ENCODE data around the gene ATP1B3. TPM values are rescaled to one million over a fixed set of nuclear protein-coding genes. Genes with fewer than 3 reads are reported as not detected.

ATP1B3 gene
- total and polyA plus RNA-seq, 2 experiments from 2014 or later, result 123 to 316 TPM

DNA sequence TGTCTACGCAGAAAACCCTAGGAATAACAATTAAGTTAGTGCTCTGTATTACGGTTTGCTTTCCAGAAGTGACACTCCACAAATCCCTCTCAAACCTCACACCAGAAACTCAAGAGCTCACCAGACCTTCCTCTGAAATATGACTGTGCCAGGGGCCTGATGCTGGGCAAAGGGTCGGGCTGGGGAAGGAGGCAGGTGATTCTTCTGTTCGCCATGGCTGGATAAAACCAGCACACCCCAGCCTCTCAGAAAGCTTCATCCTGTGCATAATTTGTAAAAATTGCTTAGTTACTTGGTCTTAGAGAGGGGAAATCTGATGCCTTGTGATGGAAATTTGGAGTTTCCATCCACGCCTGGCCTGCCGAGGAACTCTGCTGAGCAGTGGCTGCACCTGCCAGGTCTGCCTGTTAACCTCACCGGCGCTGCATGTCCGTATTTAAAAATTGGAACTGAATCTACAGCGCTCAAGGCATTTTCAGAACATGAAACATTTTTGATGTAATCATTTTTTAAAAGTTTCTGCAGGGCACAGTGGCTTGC is 22.7 kb upstream of the ATP1B3 start:
- H4K20me1 ChIP-seq (ENCODE audit: insufficient read depth, poor library complexity, severe bottlenecking), result no peaks in the 10 kb centered on the region
- H3K27me3 ChIP-seq, result no peaks in the 10 kb centered on the region
- H3K9me3 ChIP-seq (ENCODE audit: low read depth), result no peaks in the 10 kb centered on the region
- no peak overlapping the region for H3K4me3 ChIP-seq
- TF ChIP-seq EZH2 (IDR thresholded peaks at IDR 0.05; ENCODE audit: borderline replicate concordance) (no peak), EZH2phosphoT487 (IDR thresholded peaks at IDR 0.05; ENCODE audit: low read depth, severe bottlenecking, unreplicated experiment) (no peak)
- TF ChIP-seq, protein P1, sequence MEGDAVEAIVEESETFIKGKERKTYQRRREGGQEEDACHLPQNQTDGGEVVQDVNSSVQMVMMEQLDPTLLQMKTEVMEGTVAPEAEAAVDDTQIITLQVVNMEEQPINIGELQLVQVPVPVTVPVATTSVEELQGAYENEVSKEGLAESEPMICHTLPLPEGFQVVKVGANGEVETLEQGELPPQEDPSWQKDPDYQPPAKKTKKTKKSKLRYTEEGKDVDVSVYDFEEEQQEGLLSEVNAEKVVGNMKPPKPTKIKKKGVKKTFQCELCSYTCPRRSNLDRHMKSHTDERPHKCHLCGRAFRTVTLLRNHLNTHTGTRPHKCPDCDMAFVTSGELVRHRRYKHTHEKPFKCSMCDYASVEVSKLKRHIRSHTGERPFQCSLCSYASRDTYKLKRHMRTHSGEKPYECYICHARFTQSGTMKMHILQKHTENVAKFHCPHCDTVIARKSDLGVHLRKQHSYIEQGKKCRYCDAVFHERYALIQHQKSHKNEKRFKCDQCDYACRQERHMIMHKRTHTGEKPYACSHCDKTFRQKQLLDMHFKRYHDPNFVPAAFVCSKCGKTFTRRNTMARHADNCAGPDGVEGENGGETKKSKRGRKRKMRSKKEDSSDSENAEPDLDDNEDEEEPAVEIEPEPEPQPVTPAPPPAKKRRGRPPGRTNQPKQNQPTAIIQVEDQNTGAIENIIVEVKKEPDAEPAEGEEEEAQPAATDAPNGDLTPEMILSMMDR (IDR thresholded peaks at IDR 0.05; ENCODE audit: poor library complexity), result no peak
- H3K9me2 ChIP-seq (replicated peaks; ENCODE audit: insufficient read depth), result no peaks in the 10 kb centered on the region
- no peaks in the 10 kb centered on the region for H3K4me1 ChIP-seq (ENCODE audit: insufficient read depth)
- no peak overlapping the region for H3K4me2 ChIP-seq
- H3K27ac ChIP-seq, result no peak overlapping the region
- WGBS (ENCODE audit: low lambda C conversion rate, missing lambda C conversion rate), result 86% methylated on average over 10 of the region's 10 CpGs
- no peak overlapping the region for H2AFZ ChIP-seq
- no peak for DNase-seq (ENCODE audit: low spot score)
- H3K79me2 ChIP-seq, result no peaks in the 10 kb centered on the region
- H3K36me3 ChIP-seq (replicated peaks; ENCODE audit: insufficient read depth, low read depth), result no peaks in the 10 kb centered on the region

DNA sequence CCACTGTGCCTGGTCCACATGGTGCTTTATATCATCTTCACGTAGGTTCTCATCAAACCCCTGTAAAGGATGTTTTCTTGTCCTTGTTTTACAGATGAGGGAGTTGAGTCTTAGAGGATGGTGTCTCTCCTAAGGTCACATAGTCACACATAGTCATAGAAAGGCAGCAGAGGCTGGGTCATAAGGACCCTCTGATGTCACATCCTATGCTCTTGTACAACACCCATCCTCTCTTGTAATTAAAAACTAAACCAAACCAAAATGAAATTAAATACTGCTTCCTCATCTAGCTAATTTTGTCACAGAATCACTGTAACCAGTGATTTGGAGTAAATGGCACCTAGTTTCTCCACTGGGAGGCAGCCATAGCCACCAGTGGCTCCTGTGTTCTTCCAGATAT is 21.8 kb upstream of the ATP1B3 start:
- Histone ChIP-seq H3K4me3 (no peak overlapping the region), H3K4me1 (ENCODE audit: insufficient read depth) (no peaks in the 10 kb centered on the region), H2AFZ (no peak overlapping the region), H3K9me3 (ENCODE audit: low read depth) (no peaks in the 10 kb centered on the region), H3K79me2 (no peaks in the 10 kb centered on the region), H3K4me2 (no peak overlapping the region), H3K27ac (no peak overlapping the region), H3K36me3 (replicated peaks; ENCODE audit: insufficient read depth, low read depth) (no peaks in the 10 kb centered on the region), H4K20me1 (ENCODE audit: insufficient read depth, poor library complexity, severe bottlenecking) (no peaks in the 10 kb centered on the region), H3K9me2 (replicated peaks; ENCODE audit: insufficient read depth) (no peaks in the 10 kb centered on the region), H3K27me3 (no peaks in the 10 kb centered on the region)
- WGBS (ENCODE audit: low lambda C conversion rate, missing lambda C conversion rate), result 85% methylated on average over 1 of the region's 1 CpG
- DNase-seq (ENCODE audit: low spot score), result no peak
- TF ChIP-seq EZH2 (IDR thresholded peaks at IDR 0.05; ENCODE audit: borderline replicate concordance) (no peak), EZH2phosphoT487 (IDR thresholded peaks at IDR 0.05; ENCODE audit: low read depth, severe bottlenecking, unreplicated experiment) (no peak)
- TF ChIP-seq, protein P1 (IDR thresholded peaks at IDR 0.05; ENCODE audit: poor library complexity), result no peak

DNA sequence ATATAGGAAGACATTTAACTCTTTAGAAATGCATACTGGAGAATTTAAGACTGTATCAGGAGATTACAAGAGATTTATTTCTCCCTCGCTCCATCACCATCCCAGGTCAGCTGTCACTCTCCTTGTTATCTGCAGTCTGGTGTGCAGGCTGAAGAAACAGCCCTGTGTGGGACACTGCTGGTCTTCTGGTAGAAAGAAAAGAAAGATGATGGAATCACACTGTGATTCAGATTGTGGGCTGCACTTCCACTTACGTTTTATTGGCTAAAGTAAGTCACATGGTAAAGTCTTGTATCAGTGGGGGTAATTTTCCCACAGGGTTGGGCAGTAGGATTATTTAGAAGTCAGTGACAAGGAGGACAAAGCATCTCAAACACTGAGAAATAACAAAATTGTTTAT is 18.1 kb upstream of the ATP1B3 start:
- Histone ChIP-seq H3K27ac (no peak overlapping the region), H3K27me3 (no peaks in the 10 kb centered on the region), H3K36me3 (replicated peaks; ENCODE audit: insufficient read depth, low read depth) (no peaks in the 10 kb centered on the region), H3K4me2 (no peak overlapping the region), H4K20me1 (ENCODE audit: insufficient read depth, poor library complexity, severe bottlenecking) (no peaks in the 10 kb centered on the region), H3K4me3 (no peak overlapping the region), H2AFZ (no peak overlapping the region), H3K9me2 (replicated peaks; ENCODE audit: insufficient read depth) (no peaks in the 10 kb centered on the region), H3K4me1 (ENCODE audit: insufficient read depth) (no peaks in the 10 kb centered on the region), H3K9me3 (ENCODE audit: low read depth) (no peaks in the 10 kb centered on the region), H3K79me2 (no peaks in the 10 kb centered on the region)
- DNase-seq (ENCODE audit: low spot score), result no peak
- 91% methylated on average over 2 of the region's 2 CpGs for WGBS (ENCODE audit: low lambda C conversion rate, missing lambda C conversion rate)
- TF ChIP-seq EZH2 (IDR thresholded peaks at IDR 0.05; ENCODE audit: borderline replicate concordance) (no peak), EZH2phosphoT487 (IDR thresholded peaks at IDR 0.05; ENCODE audit: low read depth, severe bottlenecking, unreplicated experiment) (no peak)
- TF ChIP-seq, protein P1 (IDR thresholded peaks at IDR 0.05; ENCODE audit: poor library complexity), result no peak

All from hepatocyte (in vitro differentiated cells).